ENCODE data around the gene MTA3. TPM values are rescaled to one million over a fixed set of nuclear protein-coding genes. Genes with fewer than 3 reads are reported as not detected.

Gene MTA3
- total RNA-seq, 1 donor from 2014 or later = 117 TPM

DNA sequence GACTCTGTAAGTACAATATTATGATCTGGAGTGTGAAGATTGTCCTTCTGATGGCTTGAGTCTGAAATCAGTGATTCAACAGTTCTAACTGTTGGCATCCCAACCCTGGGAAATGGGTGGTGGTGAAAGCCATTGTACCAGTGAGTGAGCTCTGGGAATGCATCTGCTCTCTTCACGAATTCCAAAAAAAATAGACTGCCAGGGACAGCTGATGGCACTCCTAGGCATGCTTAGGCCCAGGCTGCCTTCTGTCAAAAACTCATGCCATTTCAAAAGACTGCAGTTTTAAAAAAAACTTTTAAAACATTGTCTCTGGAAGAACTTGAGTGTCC lies 175.2 kb downstream of the MTA3 start:
- Histone ChIP-seq H3K9ac (no peak overlapping the region), H3K4me3 (no peak overlapping the region), H3K27me3 (no peaks in the 10 kb centered on the region), H3K9me3 (ENCODE audit: low read depth) (no peaks in the 10 kb centered on the region), H3F3A (ENCODE audit: low read depth) (no peaks in the 10 kb centered on the region), H3K4me1 (no peaks in the 10 kb centered on the region), H2AFZ (replicated peaks) (no peak overlapping the region), H4K20me1 (ENCODE audit: low read depth) (no peaks in the 10 kb centered on the region), H3K27ac (no peak overlapping the region), H3K79me2 (ENCODE audit: low read depth) (no peaks in the 10 kb centered on the region), H3K36me3 (no peaks in the 10 kb centered on the region), H3K4me2 (no peak overlapping the region)
- Mint-ChIP-seq H3K4me3 (no peak overlapping the region), H3K27me3 (ENCODE audit: insufficient read depth, low read depth) (peaks cover 7% of the 10 kb centered on the region), H3K4me1 (no peaks in the 10 kb centered on the region), H3K27ac (no peak overlapping the region), H3K9me3 (no peaks in the 10 kb centered on the region), H3K36me3 (peaks cover 20% of the 10 kb centered on the region)
- no peak for TF ChIP-seq CTCF (IDR thresholded peaks at IDR 0.05)
- no peak for TF ChIP-seq EZH2 (IDR thresholded peaks at IDR 0.05)
- TF ChIP-seq EZH2phosphoT487 (IDR thresholded peaks at IDR 0.05) = no peak
- no peak for DNase-seq (ENCODE audit: low spot score)

DNA sequence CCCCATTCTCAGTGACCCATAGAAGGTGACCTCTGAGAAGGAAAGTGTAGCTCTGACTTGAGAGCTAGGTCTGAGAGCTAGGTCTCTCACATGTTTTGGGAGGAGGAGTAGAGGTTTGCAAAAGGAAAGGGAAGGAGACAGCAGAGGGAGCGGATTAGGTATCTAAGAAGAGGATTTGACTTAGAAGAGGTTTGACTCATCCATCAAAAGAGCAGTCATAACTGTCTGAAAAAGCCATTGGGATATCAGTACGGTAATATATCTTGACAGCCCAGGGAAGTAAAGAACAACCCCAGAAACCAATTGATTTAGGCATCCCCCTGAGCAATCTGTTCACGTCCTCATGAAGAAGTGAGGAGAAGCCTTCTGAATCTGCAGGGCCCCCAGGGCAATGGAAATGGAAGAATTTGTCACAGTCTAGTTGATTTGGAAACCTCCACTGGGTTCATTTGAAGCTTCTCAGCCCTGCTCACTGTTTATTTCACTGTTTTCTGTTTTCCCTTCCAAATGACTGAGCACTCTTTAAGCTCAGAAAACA lies 176.2 kb downstream of the MTA3 start:
- DNase-seq (ENCODE audit: low spot score) = no peak
- no peak overlapping the region for H3K9ac ChIP-seq
- H3K9me3 ChIP-seq (ENCODE audit: low read depth) = no peaks in the 10 kb centered on the region
- no peaks in the 10 kb centered on the region for H3K27me3 ChIP-seq
- H3K27ac ChIP-seq = no peak overlapping the region
- no peaks in the 10 kb centered on the region for H3K9me3 Mint-ChIP-seq
- H3K36me3 Mint-ChIP-seq = peaks cover 17% of the 10 kb centered on the region
- H3K36me3 ChIP-seq = no peaks in the 10 kb centered on the region
- no peaks in the 10 kb centered on the region for H3K4me1 ChIP-seq
- no peak overlapping the region for H3K27ac Mint-ChIP-seq
- no peak overlapping the region for H3K4me2 ChIP-seq
- no peaks in the 10 kb centered on the region for H3K4me1 Mint-ChIP-seq
- H3K79me2 ChIP-seq (ENCODE audit: low read depth) = no peaks in the 10 kb centered on the region
- H3K27me3 Mint-ChIP-seq (ENCODE audit: insufficient read depth, low read depth) = peaks cover 7% of the 10 kb centered on the region
- H4K20me1 ChIP-seq (ENCODE audit: low read depth) = no peaks in the 10 kb centered on the region
- H3F3A ChIP-seq (ENCODE audit: low read depth) = no peaks in the 10 kb centered on the region
- H3K4me3 Mint-ChIP-seq = no peak overlapping the region
- H3K4me3 ChIP-seq = no peak overlapping the region
- H2AFZ ChIP-seq (replicated peaks) = no peak overlapping the region
- TF ChIP-seq CTCF (IDR thresholded peaks at IDR 0.05) (no peak), EZH2phosphoT487 (IDR thresholded peaks at IDR 0.05) (no peak), EZH2 (IDR thresholded peaks at IDR 0.05) (no peak)

GRCh38 chr2:42747422-42747821 lies 179.0 kb downstream of the MTA3 start:
- no peaks in the 10 kb centered on the region for H4K20me1 ChIP-seq (ENCODE audit: low read depth)
- DNase-seq (ENCODE audit: low spot score) = no peak
- no peak overlapping the region for H3K4me3 ChIP-seq
- H3F3A ChIP-seq (ENCODE audit: low read depth) = no peaks in the 10 kb centered on the region
- H3K79me2 ChIP-seq (ENCODE audit: low read depth) = no peaks in the 10 kb centered on the region
- Mint-ChIP-seq H3K9me3 (no peaks in the 10 kb centered on the region), H3K4me3 (no peak overlapping the region), H3K4me1 (no peaks in the 10 kb centered on the region), H3K27me3 (ENCODE audit: insufficient read depth, low read depth) (peaks cover 7% of the 10 kb centered on the region), H3K36me3 (peaks cover 11% of the 10 kb centered on the region), H3K27ac (no peak overlapping the region)
- H3K9me3 ChIP-seq (ENCODE audit: low read depth) = no peaks in the 10 kb centered on the region
- no peaks in the 10 kb centered on the region for H3K4me1 ChIP-seq
- no peaks in the 10 kb centered on the region for H3K27me3 ChIP-seq
- H3K4me2 ChIP-seq = no peak overlapping the region
- H3K27ac ChIP-seq = no peak overlapping the region
- H2AFZ ChIP-seq (replicated peaks) = no peak overlapping the region
- no peaks in the 10 kb centered on the region for H3K36me3 ChIP-seq
- H3K9ac ChIP-seq = no peak overlapping the region
- TF ChIP-seq EZH2 (IDR thresholded peaks at IDR 0.05) (no peak), CTCF (IDR thresholded peaks at IDR 0.05) (no peak), EZH2phosphoT487 (IDR thresholded peaks at IDR 0.05) (no peak)
